Gastroesophageal sphincter (tissue), 3 donors: ENCODE results near the gene ABHD4.

ENCODE experiments used
- CTCF ChIP-seq, 4 experiments: fragments of 200-600 bp in 2 of 4; fragments of 450-650 bp in 2 of 4; sonication (generic) in 1 of 4; IDR thresholded peaks; one replicate each; pipeline ENCODE4 v1.5.1; 2017 to 2019; ENCODE audit warnings: antibody characterized with exemption in 4 of 4, mild to moderate bottlenecking in 2 of 4, moderate library complexity in 2 of 4
- POLR2A ChIP-seq, 2 donors: fragments of 450-650 bp; IDR thresholded peaks; one replicate each; pipeline ENCODE4 v1.6.1; 2017; ENCODE audit warnings: antibody characterized with exemption in 2 of 2, mild to moderate bottlenecking in 2 of 2, moderate library complexity in 1 of 2
- POLR2AphosphoS5 ChIP-seq: sonication (generic); formaldehyde crosslinking; IDR thresholded peaks from one replicate; pipeline ENCODE4 v1.6.1; 2017; ENCODE audit warnings: antibody characterized with exemption

DNA sequence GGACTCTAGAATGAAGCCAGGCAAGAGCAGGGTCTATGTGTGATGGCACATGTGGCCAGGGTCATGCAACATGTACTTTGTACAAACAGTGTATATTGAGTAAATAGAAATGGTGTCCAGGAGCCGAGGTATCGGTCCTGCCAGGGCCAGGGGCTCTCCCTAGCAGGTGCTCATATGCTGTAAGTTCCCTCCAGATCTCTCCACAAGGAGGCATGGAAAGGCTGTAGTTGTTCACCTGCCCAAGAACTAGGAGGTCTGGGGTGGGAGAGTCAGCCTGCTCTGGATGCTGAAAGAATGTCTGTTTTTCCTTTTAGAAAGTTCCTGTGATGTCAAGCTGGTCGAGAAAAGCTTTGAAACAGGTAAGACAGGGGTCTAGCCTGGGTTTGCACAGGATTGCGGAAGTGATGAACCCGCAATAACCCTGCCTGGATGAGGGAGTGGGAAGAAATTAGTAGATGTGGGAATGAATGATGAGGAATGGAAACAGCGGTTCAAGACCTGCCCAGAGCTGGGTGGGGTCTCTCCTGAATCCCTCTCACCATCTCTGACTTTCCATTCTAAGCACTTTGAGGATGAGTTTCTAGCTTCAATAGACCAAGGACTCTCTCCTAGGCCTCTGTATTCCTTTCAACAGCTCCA is 48.7 kb upstream of the ABHD4 start:
- no peak for TF ChIP-seq POLR2A (IDR thresholded peaks at IDR 0.05)
- no peak for TF ChIP-seq CTCF (IDR thresholded peaks at IDR 0.05)
- no peak for TF ChIP-seq POLR2AphosphoS5
